ENCODE results near the gene WFS1.
A peak's percentile ranks its signal among the peaks of the same experiment; 100 is the strongest.

WFS1 gene

GRCh38 chr4:6325788-6326290 lies 56.2 kb downstream of the WFS1 start:
- no peak for DNase-seq (ENCODE audit: low spot score)

GRCh38 chr4:6326312-6327060 lies 56.8 kb downstream of the WFS1 start:
- DNase-seq (ENCODE audit: low spot score): no peak

GRCh38 chr4:6327220-6327917 lies 57.7 kb downstream of the WFS1 start:
- peak; percentile 93 for DNase-seq (ENCODE audit: low spot score)

GRCh38 chr4:6328526-6328925 lies 58.9 kb downstream of the WFS1 start:
- no peak for DNase-seq (ENCODE audit: low spot score)

GRCh38 chr4:6329478-6330383 lies 60.1 kb downstream of the WFS1 start:
- no peak for DNase-seq (ENCODE audit: low spot score)

GRCh38 chr4:6330384-6330767 lies 60.7 kb downstream of the WFS1 start:
- DNase-seq (ENCODE audit: low spot score): no peak

GRCh38 chr4:6331018-6331417 lies 61.4 kb downstream of the WFS1 start:
- DNase-seq (ENCODE audit: low spot score): peak; percentile 37

GRCh38 chr4:6331468-6331867 lies 61.8 kb downstream of the WFS1 start:
- no peak for DNase-seq (ENCODE audit: low spot score)

GRCh38 chr4:6332042-6332668 lies 62.5 kb downstream of the WFS1 start:
- DNase-seq (ENCODE audit: low spot score): peak; percentile 78

- DNase-seq (ENCODE audit: low spot score): no peak
These were observed 63.0 kb downstream of the WFS1 start for GRCh38 chr4:6332669-6333050.

GRCh38 chr4:6333301-6334202 lies 63.9 kb downstream of the WFS1 start:
- DNase-seq (ENCODE audit: low spot score): no peak

GRCh38 chr4:6334203-6334887 lies 64.7 kb downstream of the WFS1 start:
- DNase-seq (ENCODE audit: low spot score): no peak

- no peak for DNase-seq (ENCODE audit: low spot score)
These were observed 65.5 kb downstream of the WFS1 start for GRCh38 chr4:6335040-6335590.

GRCh38 chr4:6336166-6336565 lies 66.5 kb downstream of the WFS1 start:
- DNase-seq (ENCODE audit: low spot score): no peak

GRCh38 chr4:6337331-6337935 lies 67.8 kb downstream of the WFS1 start:
- no peak for DNase-seq (ENCODE audit: low spot score)

GRCh38 chr4:6338175-6338950 lies 68.7 kb downstream of the WFS1 start:
- DNase-seq (ENCODE audit: low spot score): no peak

GRCh38 chr4:6338951-6339817 lies 69.5 kb downstream of the WFS1 start:
- DNase-seq (ENCODE audit: low spot score): no peak
